ENCODE results near the gene THNSL1. TPM values are rescaled to one million over a fixed set of nuclear protein-coding genes. Genes with fewer than 3 reads are reported as not detected.

THNSL1 gene
- total RNA-seq, 1 experiment from 2014 or later = 4.2 TPM

- H4K8ac ChIP-seq (replicated peaks; ENCODE audit: insufficient read length, low read depth, low read length) = no peak overlapping the region
- no peak overlapping the region for H2BK15ac ChIP-seq (ENCODE audit: low read depth, low read length)
- no peak overlapping the region for H3K23ac ChIP-seq (ENCODE audit: insufficient read length, low read depth, low read length)
- H2BK120ac ChIP-seq (ENCODE audit: low read depth, low read length, poor library complexity, severe bottlenecking) = no peak overlapping the region
- H3K9ac ChIP-seq (ENCODE audit: extremely low read depth, insufficient read length, low read length) = no peak overlapping the region
- no peak overlapping the region for H2BK12ac ChIP-seq (ENCODE audit: insufficient read length, low read depth, low read length)
- no peak overlapping the region for H3K4ac ChIP-seq (ENCODE audit: low read depth, low read length)
- H3K14ac ChIP-seq (ENCODE audit: insufficient read depth, low read length) = no peak overlapping the region
- no peak overlapping the region for H2AFZ ChIP-seq (ENCODE audit: low read length)
- no peak for TF ChIP-seq CTCF (conservative IDR thresholded peaks at IDR 0.05)
- Mint-ChIP-seq H3K27ac (no peak overlapping the region), H3K27me3 (ENCODE audit: low read depth) (no peaks in the 10 kb centered on the region), H3K9me3 (no peaks in the 10 kb centered on the region; a peak in 1 of 5 replicates), H3K4me1 (peaks cover 3 to 5% of the 10 kb centered on the region in 2 experiments; a peak in 3 of 4 replicates), H3K4me3 (no peak overlapping the region), H3K36me3 (ENCODE audit: insufficient read depth in 1 of 3, low read depth in 3 of 3) (no peaks in the 10 kb centered on the region)
- H4K91ac ChIP-seq (ENCODE audit: insufficient read length, low read depth, low read length) = no peak overlapping the region
- H3K18ac ChIP-seq (ENCODE audit: insufficient read length, low read depth, low read length) = no peak overlapping the region
- no CpG with 5 or more reads among the region's 5 CpGs for WGBS (ENCODE audit: extremely low coverage, insufficient read length, low lambda C conversion rate)
- no peak overlapping the region for H3K56ac ChIP-seq (ENCODE audit: insufficient read length, low read depth, low read length)
- no peak overlapping the region for H3K4me2 ChIP-seq (ENCODE audit: insufficient read depth, insufficient read length, low read length)
- no peaks in the 10 kb centered on the region for H3K27me3 ChIP-seq (ENCODE audit: insufficient read depth, low read length)
- no peaks in the 10 kb centered on the region for H3K4me1 ChIP-seq (ENCODE audit: insufficient read depth, low read length)
- H4K20me1 ChIP-seq (ENCODE audit: control insufficient read depth, insufficient read depth, insufficient read length) = no peaks in the 10 kb centered on the region
- no peaks in the 10 kb centered on the region for H3K79me1 ChIP-seq (ENCODE audit: insufficient read depth, low read depth, low read length, poor library complexity, severe bottlenecking)
- H3K27ac ChIP-seq (ENCODE audit: insufficient read length, low read depth, low read length) = no peak overlapping the region
- H4K5ac ChIP-seq (ENCODE audit: insufficient read length, low read depth, low read length) = no peak overlapping the region
- H3K79me2 ChIP-seq (ENCODE audit: insufficient read depth, low read length) = no peaks in the 10 kb centered on the region
- no peaks in the 10 kb centered on the region for H3K23me2 ChIP-seq (ENCODE audit: insufficient read length, low read depth, low read length, poor library complexity, severe bottlenecking)
- H2BK20ac ChIP-seq (ENCODE audit: low read depth, low read length, poor library complexity, severe bottlenecking) = no peak overlapping the region
- H2AK5ac ChIP-seq (ENCODE audit: insufficient read length, low read length) = no peak overlapping the region
- no peak overlapping the region for H3T11ph ChIP-seq (ENCODE audit: low read length)
- no peak overlapping the region for H2BK5ac ChIP-seq (ENCODE audit: insufficient read length, low read length)
- no peak for DNase-seq
- no peaks in the 10 kb centered on the region for H3K9me3 ChIP-seq (ENCODE audit: control insufficient read depth, low read depth, low read length)
These were observed 35.2 kb upstream of the THNSL1 start for GRCh38 chr10:24981161-24981710.

All from H9 (cell line).